ENCODE data around the gene IMMP2L. TPM values are rescaled to one million over a fixed set of nuclear protein-coding genes. Genes with fewer than 3 reads are reported as not detected.

Gene IMMP2L
- polyA plus RNA-seq, 3 donors: 41.3 to 49.8 (median 43.0) TPM

GRCh38 chr7:110637252-110637651 lies 925.0 kb downstream of the IMMP2L start:
- no peak for DNase-seq (ENCODE audit: extremely low read depth in 1 of 11, low read depth in 9 of 11, low spot score in 4 of 11)

GRCh38 chr7:110633313-110633712 lies 929.0 kb downstream of the IMMP2L start:
- DNase-seq (ENCODE audit: extremely low read depth in 1 of 11, low read depth in 9 of 11, low spot score in 4 of 11): no peak

DNA sequence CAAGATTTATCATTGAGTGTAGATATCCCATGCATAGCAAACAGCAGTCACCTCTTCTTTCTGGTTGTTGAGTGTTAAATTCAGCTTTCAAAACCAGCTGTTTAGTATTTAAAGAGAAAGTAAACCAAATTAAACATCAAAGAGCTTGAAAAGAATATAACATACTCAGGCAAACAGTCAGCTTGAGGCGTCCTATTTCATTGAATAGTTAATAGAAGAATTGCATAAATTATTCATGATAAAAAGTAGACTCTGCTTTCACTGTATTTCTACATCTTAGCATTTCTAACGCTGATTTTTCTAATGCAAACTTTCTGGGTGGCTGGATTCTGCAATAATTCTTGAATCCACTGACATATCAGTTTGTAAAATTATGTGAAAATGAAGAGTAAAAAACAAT lies 935.9 kb downstream of the IMMP2L start:
- no peak for DNase-seq (ENCODE audit: extremely low read depth in 1 of 11, low read depth in 9 of 11, low spot score in 4 of 11)

DNA sequence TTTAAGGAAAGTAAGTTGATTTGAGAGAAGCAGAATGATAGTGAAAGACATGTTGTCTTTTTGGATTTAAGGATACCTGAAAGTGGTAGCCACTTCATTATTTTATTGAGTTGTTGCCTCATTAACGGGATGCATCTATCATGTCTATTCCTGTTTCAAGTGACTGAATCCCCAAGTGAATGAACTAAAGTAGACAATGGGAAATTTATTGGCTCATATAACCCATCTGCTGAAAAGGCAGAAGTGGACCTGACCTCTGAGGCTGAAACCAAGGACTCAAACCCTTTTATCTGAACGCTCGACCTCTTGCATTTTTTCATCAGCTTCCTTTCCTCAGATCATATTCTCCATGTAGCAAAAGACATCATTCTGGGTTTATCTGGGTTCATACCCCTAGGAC lies 937.0 kb downstream of the IMMP2L start:
- DNase-seq (ENCODE audit: extremely low read depth in 1 of 11, low read depth in 9 of 11, low spot score in 4 of 11): peak in 2 of 11 donors; percentile 2 to 4

DNA sequence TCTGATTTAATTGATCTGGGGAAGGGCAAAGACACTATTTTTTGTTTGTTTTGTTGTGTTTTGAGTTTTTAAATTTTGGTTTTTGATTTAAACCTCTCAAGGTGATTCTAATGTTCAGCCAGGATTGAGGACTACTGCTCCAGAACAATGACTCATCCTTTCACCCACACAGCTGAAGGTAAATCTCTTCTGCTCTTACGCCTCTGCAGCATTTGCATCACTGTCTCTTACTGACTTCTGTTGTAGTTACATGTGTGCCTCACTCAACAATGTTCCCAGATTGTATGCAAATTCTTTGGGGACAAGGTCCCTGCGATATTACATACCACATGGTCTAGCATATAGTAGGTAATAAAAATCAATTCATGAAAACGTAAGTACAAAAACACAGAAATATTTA lies 938.9 kb downstream of the IMMP2L start:
- no peak for DNase-seq (ENCODE audit: extremely low read depth in 1 of 11, low read depth in 9 of 11, low spot score in 4 of 11)

GRCh38 chr7:110621289-110621688 lies 941.0 kb downstream of the IMMP2L start:
- no peak for DNase-seq (ENCODE audit: extremely low read depth in 1 of 11, low read depth in 9 of 11, low spot score in 4 of 11)

GRCh38 chr7:110620110-110620735 lies 942.1 kb downstream of the IMMP2L start:
- DNase-seq (ENCODE audit: extremely low read depth in 1 of 11, low read depth in 9 of 11, low spot score in 4 of 11): no peak

Data from renal cortex interstitium (tissue), 11 donors.